CD14-positive monocyte (primary cell): ENCODE data around the gene FKTN. TPM values are rescaled to one million over a fixed set of nuclear protein-coding genes. Genes with fewer than 3 reads are reported as not detected.

Experiments
- DNase-seq, 3 donors: peaks; one replicate each; pipeline ENCODE4 v3.0.0-alpha.2; 2011 to 2022
- H2AFZ ChIP-seq: 2 replicates; pipeline ENCODE4 v1.6.0; 2012; ENCODE audit warnings: mild to moderate bottlenecking, low read depth, low read length, inconsistent platforms; ENCODE audit not compliant: insufficient read depth, poor library complexity, severe bottlenecking
- H3K27ac ChIP-seq, 2 donors: 1 replicate in 1 of 2; 2 replicates in 1 of 2; pipeline ENCODE4 v1.5.1; 2012 to 2013; ENCODE audit warnings: low read length in 2 of 2, control low read depth in 1 of 2, inconsistent platforms in 1 of 2, low read depth in 1 of 2, mild to moderate bottlenecking in 1 of 2
- H3K27me3 ChIP-seq, 2 donors: one replicate each; pipeline versions ENCODE4 v1.6.0 to v1.6.1; 2011 to 2013; ENCODE audit warnings: low read length in 2 of 2; ENCODE audit not compliant: control insufficient read depth in 2 of 2, insufficient read depth in 2 of 2
- H3K36me3 ChIP-seq, 2 donors: replicated peaks in 1 of 2; 1 replicate in 1 of 2; 2 replicates in 1 of 2; pipeline versions ENCODE4 v1.5.1 to v1.6.1; 2012 to 2013; ENCODE audit warnings: low read length in 2 of 2, control low read depth in 1 of 2, inconsistent platforms in 1 of 2, mild to moderate bottlenecking in 1 of 2; ENCODE audit not compliant: insufficient read depth in 2 of 2, control insufficient read depth in 1 of 2
- H3K4me1 ChIP-seq, 2 donors: 1 replicate in 1 of 2; 2 replicates in 1 of 2; pipeline versions ENCODE4 v1.5.1 to v1.6.1; 2012 to 2013; ENCODE audit warnings: low read length in 2 of 2, control low read depth in 1 of 2, inconsistent platforms in 1 of 2, mild to moderate bottlenecking in 1 of 2, moderate library complexity in 1 of 2; ENCODE audit not compliant: insufficient read depth in 2 of 2, control insufficient read depth in 1 of 2
- H3K4me2 ChIP-seq: replicated peaks from 2 replicates; pipeline ENCODE3; 2012; ENCODE audit warnings: low read length, moderate library complexity, mild to moderate bottlenecking; ENCODE audit not compliant: poor library complexity, severe bottlenecking; ENCODE audit errors: extremely low read depth
- H3K4me3 ChIP-seq, 3 experiments: fragments of 200-600 bp in 1 of 3; sonication (generic) in 1 of 3; replicated peaks in 1 of 3; 1 replicate in 2 of 3; 2 replicates in 1 of 3; pipeline ENCODE4 v1.5.1; 2011 to 2013; ENCODE audit warnings: low read length in 3 of 3, mild to moderate bottlenecking in 3 of 3, control low read depth in 2 of 3, low read depth in 2 of 3, inconsistent platforms in 1 of 3, moderate library complexity in 1 of 3
- H3K79me2 ChIP-seq: 2 replicates; pipeline ENCODE4 v1.6.0; 2012; ENCODE audit warnings: mild to moderate bottlenecking, control low read depth, inconsistent platforms, low read length, moderate library complexity; ENCODE audit not compliant: insufficient read depth
- H3K9ac ChIP-seq: 2 replicates; pipeline ENCODE4 v1.6.0; 2017; ENCODE audit warnings: low read length, mild to moderate bottlenecking; ENCODE audit not compliant: insufficient read depth, poor library complexity, severe bottlenecking
- H3K9me3 ChIP-seq, 2 donors: replicated peaks in 1 of 2; 1 replicate in 1 of 2; 2 replicates in 1 of 2; pipeline versions ENCODE4 v1.5.1 to v1.6.1; 2012 to 2013; ENCODE audit warnings: low read length in 2 of 2, control low read depth in 1 of 2; ENCODE audit not compliant: control insufficient read depth in 1 of 2, insufficient read depth in 1 of 2
- H4K20me1 ChIP-seq: 2 replicates; pipeline ENCODE4 v1.6.0; 2012; ENCODE audit warnings: mild to moderate bottlenecking, low read length, control low read depth, moderate library complexity; ENCODE audit not compliant: insufficient read depth
- H3K27ac Mint-ChIP-seq, 7 donors: one replicate each; pipeline ENCODE4 v1.8.0; 2020; ENCODE audit warnings: mild to moderate bottlenecking in 7 of 7, mixed read lengths in 7 of 7, moderate library complexity in 6 of 7, inconsistent platforms in 2 of 7
- H3K27me3 Mint-ChIP-seq, 3 donors: one replicate each; pipeline ENCODE4 v1.8.0; 2021 to 2022; ENCODE audit warnings: low read depth in 3 of 3, mild to moderate bottlenecking in 3 of 3, mixed read lengths in 3 of 3, moderate library complexity in 3 of 3, inconsistent platforms in 1 of 3
- H3K36me3 Mint-ChIP-seq, 2 donors: one replicate each; pipeline ENCODE4 v1.8.0; 2020; ENCODE audit warnings: mixed read lengths in 2 of 2, inconsistent platforms in 1 of 2, mild to moderate bottlenecking in 1 of 2
- H3K4me1 Mint-ChIP-seq: one replicate; pipeline ENCODE4 v1.8.0; 2020; ENCODE audit warnings: mild to moderate bottlenecking, mixed read lengths
- H3K4me3 Mint-ChIP-seq, 2 donors: one replicate each; pipeline ENCODE4 v1.8.0; 2020; ENCODE audit warnings: mild to moderate bottlenecking in 2 of 2, mixed read lengths in 2 of 2, moderate library complexity in 1 of 2
- H3K9me3 Mint-ChIP-seq, 7 donors: one replicate each; pipeline ENCODE4 v1.8.0; 2020 to 2022; ENCODE audit warnings: mixed read lengths in 7 of 7, mild to moderate bottlenecking in 6 of 7, moderate library complexity in 6 of 7, inconsistent platforms in 2 of 7
- intact Hi-C, 2 donors: fragments of 100-400 bp; cut with micrococcal nuclease; formaldehyde crosslinking; loops; one replicate each; pipeline versions ENCODE4 v1.15.0 to v1.15.1; 2023
- polyA plus RNA-seq, 3 donors: library from polyadenylated mRNA; depleted of rRNA in 1 of 3; unstranded in 2 of 3; stranded (reverse) in 1 of 3; fragments of 300-500 nt in 2 of 3; fragments of >200 nt in 1 of 3; fragmentation: Illumina TruSeq in 2 of 3; gene quantifications; 1 replicate in 2 of 3; 2 replicates in 1 of 3; pipeline ENCODE4 v1.2.3, GENCODE V29; 2012 to 2021
- TF ChIP-seq, protein P1 (sequence below): fragments of 200-600 bp; IDR thresholded peaks from one replicate; pipeline ENCODE4 v1.8.0; 2022; ENCODE audit warnings: antibody characterized with exemption, mild to moderate bottlenecking

FKTN gene
- polyA plus RNA-seq, 3 donors, result 1.7 to 3.2 (median 2.7) TPM

DNA sequence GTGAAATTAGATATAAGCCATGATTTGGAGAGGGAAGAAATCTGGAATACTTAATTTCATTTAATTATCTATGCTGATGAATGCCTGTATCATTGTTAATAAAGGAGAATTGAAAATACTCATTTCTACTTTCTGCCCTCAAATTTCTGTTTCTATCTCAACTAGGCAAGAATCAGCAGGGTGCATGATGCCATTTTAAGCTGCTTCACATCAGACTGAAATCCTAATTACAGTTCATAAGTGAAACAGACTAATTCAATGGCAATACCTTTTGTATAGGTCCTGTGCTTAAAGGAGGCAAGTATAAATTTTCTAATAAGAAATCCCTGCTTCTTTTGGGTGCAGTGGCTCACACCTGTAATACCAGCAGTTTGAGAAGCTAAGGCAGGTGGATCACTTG is 82.0 kb downstream of the FKTN start:
- H3K27ac Mint-ChIP-seq, result no peak overlapping the region
- Histone ChIP-seq H3K4me3 (no peak overlapping the region), H2AFZ (no peak overlapping the region), H3K4me2 (no peak overlapping the region), H3K4me1 (no peaks in the 10 kb centered on the region), H3K9ac (no peak overlapping the region), H4K20me1 (no peaks in the 10 kb centered on the region), H3K27me3 (no peaks in the 10 kb centered on the region), H3K36me3 (peaks cover 5 to 7% of the 10 kb centered on the region in 2 donors), H3K27ac (no peak overlapping the region), H3K9me3 (no peaks in the 10 kb centered on the region), H3K79me2 (no peaks in the 10 kb centered on the region)
- H3K9me3 Mint-ChIP-seq, result peaks cover 0 to 1% (median 0%) of the 10 kb centered on the region in 7 donors
- TF ChIP-seq, protein P1, sequence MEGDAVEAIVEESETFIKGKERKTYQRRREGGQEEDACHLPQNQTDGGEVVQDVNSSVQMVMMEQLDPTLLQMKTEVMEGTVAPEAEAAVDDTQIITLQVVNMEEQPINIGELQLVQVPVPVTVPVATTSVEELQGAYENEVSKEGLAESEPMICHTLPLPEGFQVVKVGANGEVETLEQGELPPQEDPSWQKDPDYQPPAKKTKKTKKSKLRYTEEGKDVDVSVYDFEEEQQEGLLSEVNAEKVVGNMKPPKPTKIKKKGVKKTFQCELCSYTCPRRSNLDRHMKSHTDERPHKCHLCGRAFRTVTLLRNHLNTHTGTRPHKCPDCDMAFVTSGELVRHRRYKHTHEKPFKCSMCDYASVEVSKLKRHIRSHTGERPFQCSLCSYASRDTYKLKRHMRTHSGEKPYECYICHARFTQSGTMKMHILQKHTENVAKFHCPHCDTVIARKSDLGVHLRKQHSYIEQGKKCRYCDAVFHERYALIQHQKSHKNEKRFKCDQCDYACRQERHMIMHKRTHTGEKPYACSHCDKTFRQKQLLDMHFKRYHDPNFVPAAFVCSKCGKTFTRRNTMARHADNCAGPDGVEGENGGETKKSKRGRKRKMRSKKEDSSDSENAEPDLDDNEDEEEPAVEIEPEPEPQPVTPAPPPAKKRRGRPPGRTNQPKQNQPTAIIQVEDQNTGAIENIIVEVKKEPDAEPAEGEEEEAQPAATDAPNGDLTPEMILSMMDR, result no peak
- no peaks in the 10 kb centered on the region for H3K4me1 Mint-ChIP-seq
- DNase-seq, result no peak
- H3K36me3 Mint-ChIP-seq, result peaks cover 14 to 27% of the 10 kb centered on the region in 2 donors
- no peak overlapping the region for H3K4me3 Mint-ChIP-seq
- no peaks in the 10 kb centered on the region for H3K27me3 Mint-ChIP-seq
- intact Hi-C loops, result no loop called here

DNA sequence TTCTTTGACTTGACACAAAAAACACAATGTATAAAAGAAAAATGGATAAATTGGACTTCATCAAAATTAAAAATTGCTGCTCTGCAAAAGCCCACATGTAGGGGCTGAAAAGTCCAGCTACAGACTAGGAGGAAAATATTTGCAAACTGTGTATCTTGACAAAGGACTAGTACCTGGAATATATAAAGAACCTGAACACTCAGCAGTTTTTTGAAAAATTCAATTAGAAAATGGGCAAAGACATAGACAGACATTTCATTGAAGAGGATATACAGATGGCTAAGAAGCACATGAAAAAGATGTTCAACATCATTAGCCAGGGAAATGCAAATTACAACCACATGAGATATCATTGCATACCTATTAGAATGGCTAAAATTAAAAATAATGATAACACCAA is 85.9 kb downstream of the FKTN start:
- Histone ChIP-seq H3K27me3 (no peaks in the 10 kb centered on the region), H3K4me2 (no peak overlapping the region), H3K36me3 (peaks cover 0 to 3% of the 10 kb centered on the region in 2 donors), H4K20me1 (no peaks in the 10 kb centered on the region), H3K79me2 (no peaks in the 10 kb centered on the region), H3K4me3 (no peak overlapping the region), H2AFZ (no peak overlapping the region), H3K27ac (no peak overlapping the region), H3K4me1 (no peaks in the 10 kb centered on the region), H3K9me3 (no peaks in the 10 kb centered on the region), H3K9ac (no peak overlapping the region)
- no peak for DNase-seq
- intact Hi-C loops, result no loop called here
- Mint-ChIP-seq H3K27me3 (peaks cover 0 to 2% (median 0%) of the 10 kb centered on the region in 3 donors), H3K4me3 (no peak overlapping the region), H3K4me1 (no peaks in the 10 kb centered on the region), H3K27ac (no peak overlapping the region), H3K9me3 (peaks cover 0 to 1% (median 0%) of the 10 kb centered on the region in 7 donors), H3K36me3 (peaks cover 14 to 16% of the 10 kb centered on the region in 2 donors)
- TF ChIP-seq, protein P1, result no peak
